CD4-positive, alpha-beta T cell treated with Interleukin-12 subunit alpha and Interleukin-12 subunit beta, for 1 hour (primary cell): Measurements from ENCODE around the gene TPCN2.

Source experiments
- DNase-seq: peaks from one replicate; pipeline ENCODE4 v3.0.0-alpha.2; 2020

The TPCN2 gene

DNA sequence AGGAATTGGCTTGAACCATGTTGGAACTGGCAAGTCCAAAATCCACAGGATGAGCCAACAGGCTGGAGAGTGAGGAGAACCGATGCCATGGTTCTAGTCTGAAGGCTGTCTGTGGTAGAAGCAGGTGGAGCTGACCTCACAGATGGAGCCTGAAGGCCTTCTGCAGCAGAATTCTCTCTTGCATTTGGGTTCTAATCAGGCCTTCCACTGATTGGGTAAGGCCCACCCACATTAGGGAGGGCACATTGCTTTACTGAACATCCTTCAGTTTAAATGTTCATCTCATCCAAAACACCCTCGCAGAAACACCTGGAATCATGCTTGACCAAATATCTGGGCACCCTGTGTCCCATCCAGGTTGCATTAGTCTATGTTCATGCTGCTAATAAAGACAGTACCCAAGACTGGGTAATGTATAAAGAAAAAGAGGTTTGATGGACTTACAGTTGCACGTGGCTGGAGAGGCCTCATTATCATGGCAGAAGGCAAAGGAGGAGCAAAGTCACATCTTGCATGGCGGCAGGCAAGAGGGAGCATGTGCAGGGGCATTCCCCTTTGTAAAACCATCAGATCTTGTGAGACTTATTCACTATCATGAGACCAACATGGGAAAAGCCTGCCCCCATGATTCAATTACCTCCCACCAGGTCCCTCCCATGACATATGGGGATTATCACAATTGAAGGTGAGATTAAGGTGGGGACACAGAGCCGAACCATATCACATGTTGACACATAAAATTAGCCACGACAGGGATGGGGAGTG is 122.9 kb downstream of the TPCN2 start:
- DNase-seq = no peak

DNA sequence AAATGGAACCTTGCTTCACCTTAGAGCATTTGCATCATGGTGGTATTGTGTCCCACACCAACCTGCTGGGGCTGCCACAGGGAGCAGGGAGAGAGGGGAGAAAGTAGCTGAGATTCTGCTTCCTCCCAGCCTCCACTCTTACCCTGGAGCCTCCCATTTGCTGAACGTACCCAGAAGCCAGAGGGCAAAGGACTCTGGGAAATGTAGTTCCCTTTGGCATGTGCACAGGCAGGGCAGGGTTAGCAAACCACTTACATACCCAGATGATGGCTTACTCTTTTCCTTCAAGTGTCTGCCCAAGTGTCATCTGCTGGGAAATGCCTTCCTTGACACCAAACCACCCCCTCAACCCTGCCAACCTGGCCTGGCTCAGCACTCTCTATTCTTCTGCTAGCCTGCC is 123.9 kb downstream of the TPCN2 start:
- no peak for DNase-seq

GRCh38 chr11:69173331-69173730 is 124.6 kb downstream of the TPCN2 start:
- no peak for DNase-seq

- no peak for DNase-seq
Observed at GRCh38 chr11:69173925-69174581, 125.3 kb downstream of the TPCN2 start.

DNA sequence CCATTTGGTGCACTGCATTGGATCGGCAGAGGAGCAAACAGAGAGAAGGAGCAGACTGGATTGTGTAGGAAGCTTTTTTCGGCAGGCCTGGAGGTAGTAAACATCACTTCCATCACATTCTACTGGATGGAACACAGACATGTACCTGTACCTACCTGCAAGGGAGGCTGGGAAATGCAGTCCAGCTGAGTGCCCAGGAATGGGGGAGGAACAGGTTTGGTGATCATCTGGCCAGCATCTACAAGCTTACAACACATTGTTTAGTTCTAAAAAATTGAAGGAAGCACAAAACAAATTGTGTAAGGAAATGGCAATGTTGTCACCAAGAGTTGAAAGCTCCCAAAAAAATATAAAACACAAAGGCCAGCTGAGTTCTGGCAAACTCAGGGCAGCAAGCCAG is 126.1 kb downstream of the TPCN2 start:
- DNase-seq = no peak

- no peak for DNase-seq
Observed at GRCh38 chr11:69178819-69179482, 130.2 kb downstream of the TPCN2 start.

GRCh38 chr11:69180226-69180625 is 131.5 kb downstream of the TPCN2 start:
- DNase-seq = no peak

DNA sequence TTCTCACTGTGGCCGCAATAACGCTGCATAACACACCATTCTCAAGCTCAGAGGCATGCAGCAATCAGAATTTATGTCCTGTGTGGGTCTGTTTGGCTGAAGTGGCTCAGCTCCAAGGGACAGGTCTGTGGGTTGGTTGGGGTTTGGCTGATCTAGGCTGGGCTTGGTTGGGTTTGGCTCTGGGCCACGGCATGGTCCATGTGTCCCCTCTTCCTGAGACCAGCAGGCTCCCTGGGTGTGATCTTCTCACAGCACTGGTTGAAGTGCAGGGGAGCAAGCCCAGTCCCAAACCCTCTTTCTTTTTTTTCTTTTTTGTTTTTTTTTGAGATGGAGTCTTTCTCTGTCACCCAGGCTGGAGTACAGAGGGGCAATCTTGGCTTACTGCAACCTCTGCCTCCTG is 132.0 kb downstream of the TPCN2 start:
- no peak for DNase-seq

GRCh38 chr11:69183613-69184012 is 134.9 kb downstream of the TPCN2 start:
- no peak for DNase-seq
